Measurements from ENCODE around the gene MAP4. TPM values are rescaled to one million over a fixed set of nuclear protein-coding genes. Genes with fewer than 3 reads are reported as not detected.

MAP4 gene
- total and polyA plus RNA-seq, 2 of the 13 experiments (the other 11 are each of a cell fraction or from before 2014, with no cell fraction given): 33.1 to 38.7 TPM

DNA sequence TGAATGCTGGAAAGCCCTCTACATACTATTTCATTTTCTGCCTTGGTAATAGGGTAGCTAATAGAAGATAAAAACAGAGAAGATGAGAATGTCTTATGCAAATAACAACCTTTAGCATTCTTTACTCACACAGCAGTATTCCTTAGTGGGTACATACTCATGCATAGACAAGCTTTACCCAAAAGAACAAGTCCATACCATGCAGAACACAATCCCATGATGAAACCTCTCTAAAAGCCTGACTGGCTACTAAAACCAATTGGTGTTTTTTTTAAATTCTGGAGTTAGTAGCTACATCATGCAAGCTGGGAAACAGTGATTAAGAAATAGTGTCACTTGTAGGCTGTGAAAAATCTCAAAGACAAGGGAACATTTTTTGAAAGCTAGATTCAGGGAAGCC, 108.4 kb downstream of the MAP4 start:
- BruUV-seq (replicated peaks): no TSS peak
- H3K4me2 ChIP-seq (ENCODE audit: low read depth, low read length): no peak overlapping the region
- ATAC-seq (no peak), DNase-seq (ENCODE audit: low spot score) (no peak), FAIRE-seq (no peak)
- POLR2A ChIA-PET: no interaction called here
- no peaks in the 10 kb centered on the region for H3K9me3 ChIP-seq (ENCODE audit: low read length)
- CTCF ChIA-PET (ENCODE audit: low intra/inter-chr PET ratio, low total read pairs): no interaction called here
- H3K79me2 ChIP-seq (ENCODE audit: insufficient read depth, low read length): no peaks in the 10 kb centered on the region
- in situ Hi-C loops (cut with HindIII; ENCODE audit: extremely low pct_ligation_motif_present, low pct_unique_long_range_greater_than_20kb) (no loop called here), intact Hi-C loops (cut with micrococcal nuclease; ENCODE audit: unreplicated experiment) (no loop called here)
- no peaks in the 10 kb centered on the region for H3K27me3 ChIP-seq (ENCODE audit: control insufficient read depth in 1 of 2, insufficient read depth in 2 of 2, low read length in 2 of 2)
- H3K27ac ChIP-seq (ENCODE audit: extremely low read length, insufficient read depth, low read length): no peak overlapping the region
- H3K4me1 ChIP-seq (ENCODE audit: insufficient read depth, low read length): no peaks in the 10 kb centered on the region
- H3K4me3 ChIP-seq (replicated peaks in 1 of 3; ENCODE audit: insufficient read depth in 1 of 3, low read depth in 2 of 3, low read length in 3 of 3): no peak overlapping the region
- no peaks in the 10 kb centered on the region for H4K20me1 ChIP-seq (ENCODE audit: insufficient read depth, low read length)
- no peak overlapping the region for H3K9ac ChIP-seq (ENCODE audit: insufficient read depth, low read depth, low read length)
- H3K36me3 ChIP-seq (replicated peaks in 1 of 2; ENCODE audit: control insufficient read depth in 1 of 2, insufficient read depth in 2 of 2, low read length in 2 of 2): peaks cover 4 to 54% of the 10 kb centered on the region in 2 experiments; a peak in 4 of 5 replicates
- no peak overlapping the region for H2AFZ ChIP-seq (ENCODE audit: low read length)
- TF ChIP-seq HDAC1 (CRISPR knock-in tag; IDR thresholded peaks at IDR 0.05): no peak
- TF ChIP-seq MXI1 (IDR thresholded peaks at IDR 0.05; ENCODE audit: borderline replicate concordance, low read depth, low read length): no peak
- no peak for TF ChIP-seq ZNF720 (CRISPR knock-in tag; IDR thresholded peaks at IDR 0.05)
- no peak for TF ChIP-seq RORA (CRISPR knock-in tag; IDR thresholded peaks at IDR 0.05)
- no peak for TF ChIP-seq ZFYVE20 (CRISPR knock-in tag; IDR thresholded peaks at IDR 0.05; ENCODE audit: borderline replicate concordance, low read depth)
- TF ChIP-seq, protein P1, sequence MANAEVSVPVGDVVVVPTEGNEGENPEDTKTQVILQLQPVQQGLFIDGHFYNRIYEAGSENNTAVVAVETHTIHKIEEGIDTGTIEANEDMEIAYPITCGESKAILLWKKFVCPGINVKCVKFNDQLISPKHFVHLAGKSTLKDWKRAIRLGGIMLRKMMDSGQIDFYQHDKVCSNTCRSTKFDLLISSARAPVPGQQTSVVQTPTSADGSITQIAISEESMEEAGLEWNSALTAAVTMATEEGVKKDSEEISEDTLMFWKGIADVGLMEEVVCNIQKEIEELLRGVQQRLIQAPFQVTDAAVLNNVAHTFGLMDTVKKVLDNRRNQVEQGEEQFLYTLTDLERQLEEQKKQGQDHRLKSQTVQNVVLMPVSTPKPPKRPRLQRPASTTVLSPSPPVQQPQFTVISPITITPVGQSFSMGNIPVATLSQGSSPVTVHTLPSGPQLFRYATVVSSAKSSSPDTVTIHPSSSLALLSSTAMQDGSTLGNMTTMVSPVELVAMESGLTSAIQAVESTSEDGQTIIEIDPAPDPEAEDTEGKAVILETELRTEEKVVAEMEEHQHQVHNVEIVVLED (CRISPR knock-in tag; IDR thresholded peaks at IDR 0.05; ENCODE audit: borderline replicate concordance): no peak
- no peak for TF ChIP-seq ATAD3A (CRISPR knock-in tag; IDR thresholded peaks at IDR 0.05)
- TF ChIP-seq ZNF276 (CRISPR knock-in tag; IDR thresholded peaks at IDR 0.05; ENCODE audit: low read depth): no peak
- no peak for TF ChIP-seq HHEX (CRISPR knock-in tag; IDR thresholded peaks at IDR 0.05)
- no peak for TF ChIP-seq ZNF598 (CRISPR knock-in tag; IDR thresholded peaks at IDR 0.05; ENCODE audit: borderline replicate concordance)
- no peak for TF ChIP-seq ARID4A (CRISPR knock-in tag; IDR thresholded peaks at IDR 0.05; ENCODE audit: borderline replicate concordance)
- no peak for TF ChIP-seq NCOA1 (CRISPR knock-in tag; IDR thresholded peaks at IDR 0.05)
- no peak for TF ChIP-seq ATF6 (CRISPR knock-in tag; conservative IDR thresholded peaks at IDR 0.05)
- TF ChIP-seq ZNF546 (CRISPR knock-in tag; conservative IDR thresholded peaks at IDR 0.05): no peak
- no peak for TF ChIP-seq ZNF205 (CRISPR knock-in tag; IDR thresholded peaks at IDR 0.05)
- no peak for TF ChIP-seq U2AF1 (optimal IDR thresholded peaks at IDR 0.05; ENCODE audit: low read depth, low read length)
